GM12891 (cell line): Measurements from ENCODE around the gene ISG20.

Experiments used
- PAX5 ChIP-seq: IDR thresholded peaks from 2 replicates; pipeline ENCODE4 v1.6.1; 2011; ENCODE audit warnings: low read length, moderate library complexity, mild to moderate bottlenecking; ENCODE audit not compliant: insufficient read depth, severe bottlenecking
- POLR2A ChIP-seq: IDR thresholded peaks from 2 replicates; pipeline ENCODE4 v1.6.1; 2011; ENCODE audit warnings: low read depth, low read length, control low read depth
- POLR2AphosphoS5 ChIP-seq: IDR thresholded peaks from 2 replicates; pipeline ENCODE4 v1.6.1; 2011; ENCODE audit warnings: low read depth, low read length, control low read depth
- SPI1 ChIP-seq: IDR thresholded peaks from 2 replicates; pipeline ENCODE4 v1.6.1; 2011; ENCODE audit warnings: low read depth, low read length, control low read depth
- TAF1 ChIP-seq: IDR thresholded peaks from 2 replicates; pipeline ENCODE4 v1.6.1; 2011; ENCODE audit warnings: low read depth, low read length, control low read depth

DNA sequence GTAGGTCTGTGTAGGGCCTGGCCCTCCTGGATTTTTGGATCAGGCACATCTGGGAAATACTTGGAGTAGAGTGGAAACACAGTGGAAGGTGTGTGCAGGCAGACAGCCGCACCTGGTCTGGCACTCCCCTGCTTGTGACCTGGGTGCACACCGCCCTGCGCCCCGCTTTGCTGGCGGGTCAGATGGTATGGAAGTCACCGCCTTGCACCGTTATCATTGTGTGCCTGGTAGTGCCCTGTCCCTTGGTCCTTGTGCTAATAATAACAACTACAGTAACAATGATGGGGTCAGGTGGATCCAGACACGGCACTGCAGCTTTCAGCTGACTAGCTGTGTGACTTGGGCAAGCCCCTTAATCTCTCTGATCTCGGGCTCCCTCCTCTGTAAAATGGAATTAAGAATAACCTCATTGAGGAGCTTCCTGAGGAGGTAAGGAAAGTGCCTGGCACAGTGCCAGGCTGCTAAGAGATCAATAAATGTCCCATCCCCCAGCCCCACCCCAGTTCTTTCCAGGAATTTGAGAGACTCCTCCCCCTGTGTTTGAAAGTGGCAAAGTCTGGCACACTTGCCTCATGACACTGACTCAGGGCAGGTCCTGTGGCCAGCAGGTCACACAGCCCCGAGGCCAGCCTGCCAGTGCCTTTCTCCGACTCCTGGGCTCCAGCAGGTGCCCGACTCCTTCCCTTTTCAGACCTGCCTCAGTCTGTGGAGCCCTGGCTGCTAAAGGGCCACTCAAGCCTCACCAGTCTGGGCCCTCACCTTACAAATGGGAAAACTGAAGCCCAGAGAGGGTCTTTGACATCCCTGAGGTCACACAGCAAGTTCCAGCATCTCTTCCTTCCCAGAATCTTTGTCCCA, 9.8 kb downstream of the ISG20 start:
- no peak for TF ChIP-seq POLR2A
- no peak for TF ChIP-seq TAF1
- no peak for TF ChIP-seq POLR2AphosphoS5
- no peak for TF ChIP-seq SPI1
- TF ChIP-seq PAX5, result no peak
